Measurements from ENCODE around the gene LCTL. TPM values are rescaled to one million over a fixed set of nuclear protein-coding genes. Genes with fewer than 3 reads are reported as not detected.
A peak's percentile ranks its signal among the peaks of the same experiment; 100 is the strongest.

LCTL gene
- total RNA-seq, 3 donors from 2014 or later = not detected

DNA sequence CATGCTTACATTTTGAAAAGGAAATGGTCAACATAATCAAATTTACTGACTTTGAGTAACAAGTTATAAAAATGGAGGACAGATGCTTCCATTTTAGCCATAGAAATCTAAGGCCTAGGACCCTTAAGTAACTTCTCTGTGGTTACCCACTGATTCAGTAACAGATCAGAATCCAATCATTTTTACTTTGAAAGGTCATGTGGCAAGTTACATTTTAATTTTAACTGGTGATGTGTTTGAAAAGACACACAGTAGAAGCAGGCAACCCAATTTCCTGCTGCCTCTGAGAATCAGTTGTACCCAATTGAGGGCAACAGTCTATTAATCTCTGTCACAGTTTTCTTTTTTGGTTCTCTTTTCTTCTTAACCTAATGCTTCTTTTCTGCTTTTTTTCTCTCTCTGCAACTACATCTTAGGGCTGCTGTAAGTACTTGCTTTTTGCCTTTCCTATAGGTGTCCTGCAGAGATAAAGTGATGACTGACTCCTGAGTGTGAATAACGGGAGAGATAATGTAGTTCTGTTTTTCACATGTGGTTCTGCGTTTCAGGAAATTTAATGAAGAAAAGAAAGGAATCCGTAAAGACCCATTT is 57.4 kb downstream of the LCTL start:
- H3K27ac ChIP-seq = no peak overlapping the region
- no peaks in the 10 kb centered on the region for H3K9me3 ChIP-seq
- TF ChIP-seq, protein P1, sequence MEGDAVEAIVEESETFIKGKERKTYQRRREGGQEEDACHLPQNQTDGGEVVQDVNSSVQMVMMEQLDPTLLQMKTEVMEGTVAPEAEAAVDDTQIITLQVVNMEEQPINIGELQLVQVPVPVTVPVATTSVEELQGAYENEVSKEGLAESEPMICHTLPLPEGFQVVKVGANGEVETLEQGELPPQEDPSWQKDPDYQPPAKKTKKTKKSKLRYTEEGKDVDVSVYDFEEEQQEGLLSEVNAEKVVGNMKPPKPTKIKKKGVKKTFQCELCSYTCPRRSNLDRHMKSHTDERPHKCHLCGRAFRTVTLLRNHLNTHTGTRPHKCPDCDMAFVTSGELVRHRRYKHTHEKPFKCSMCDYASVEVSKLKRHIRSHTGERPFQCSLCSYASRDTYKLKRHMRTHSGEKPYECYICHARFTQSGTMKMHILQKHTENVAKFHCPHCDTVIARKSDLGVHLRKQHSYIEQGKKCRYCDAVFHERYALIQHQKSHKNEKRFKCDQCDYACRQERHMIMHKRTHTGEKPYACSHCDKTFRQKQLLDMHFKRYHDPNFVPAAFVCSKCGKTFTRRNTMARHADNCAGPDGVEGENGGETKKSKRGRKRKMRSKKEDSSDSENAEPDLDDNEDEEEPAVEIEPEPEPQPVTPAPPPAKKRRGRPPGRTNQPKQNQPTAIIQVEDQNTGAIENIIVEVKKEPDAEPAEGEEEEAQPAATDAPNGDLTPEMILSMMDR (IDR thresholded peaks at IDR 0.05) = no peak
- TF ChIP-seq POLR2A (IDR thresholded peaks at IDR 0.05) (no peak), POLR2AphosphoS5 (IDR thresholded peaks at IDR 0.05) (no peak)
- no peaks in the 10 kb centered on the region for H3K36me3 ChIP-seq
- intact Hi-C loops (cut with DNase I; ENCODE audit: low total_unique reads) = no loop called here
- H3K4me3 ChIP-seq = no peak overlapping the region
- DNase-seq (ENCODE audit: low spot score in 2 of 2) = no peak
- peaks cover 1 to 5% of the 10 kb centered on the region in 2 donors for H3K4me1 ChIP-seq
- H3K27me3 ChIP-seq = no peaks in the 10 kb centered on the region

DNA sequence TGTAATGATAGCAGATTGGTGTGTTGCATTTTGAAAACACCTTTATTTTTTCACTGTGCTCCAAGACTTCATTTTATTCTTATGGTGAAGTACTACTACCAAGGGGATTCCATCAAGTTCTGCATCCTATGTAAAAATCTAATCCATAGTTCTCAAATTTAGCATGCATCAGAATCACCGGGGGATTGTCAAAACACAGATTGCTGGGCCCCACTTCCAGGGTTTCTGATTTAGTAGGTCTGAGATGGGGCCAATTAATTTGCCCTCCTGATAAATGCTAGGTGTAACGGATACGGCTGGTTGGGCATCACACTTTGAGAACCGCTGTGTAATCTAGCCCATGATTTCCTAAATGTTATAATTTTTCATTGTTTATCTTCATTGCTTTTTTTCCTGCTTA is 60.0 kb downstream of the LCTL start:
- Histone ChIP-seq H3K9me3 (no peaks in the 10 kb centered on the region), H3K4me1 (peaks cover 9% of the 10 kb centered on the region in 2 donors), H3K27me3 (no peaks in the 10 kb centered on the region), H3K27ac (peak overlapping the region; percentile 96), H3K36me3 (peaks cover 5% of the 10 kb centered on the region), H3K4me3 (peak overlapping the region; percentile 85 to 99 (median 92))
- no peak for TF ChIP-seq POLR2AphosphoS5 (IDR thresholded peaks at IDR 0.05)
- no peak for TF ChIP-seq POLR2A (IDR thresholded peaks at IDR 0.05)
- TF ChIP-seq, protein P1 (IDR thresholded peaks at IDR 0.05) = no peak
- DNase-seq (ENCODE audit: low spot score in 2 of 2) = no peak
- intact Hi-C loops (cut with DNase I; ENCODE audit: low total_unique reads) = no loop called here

DNA sequence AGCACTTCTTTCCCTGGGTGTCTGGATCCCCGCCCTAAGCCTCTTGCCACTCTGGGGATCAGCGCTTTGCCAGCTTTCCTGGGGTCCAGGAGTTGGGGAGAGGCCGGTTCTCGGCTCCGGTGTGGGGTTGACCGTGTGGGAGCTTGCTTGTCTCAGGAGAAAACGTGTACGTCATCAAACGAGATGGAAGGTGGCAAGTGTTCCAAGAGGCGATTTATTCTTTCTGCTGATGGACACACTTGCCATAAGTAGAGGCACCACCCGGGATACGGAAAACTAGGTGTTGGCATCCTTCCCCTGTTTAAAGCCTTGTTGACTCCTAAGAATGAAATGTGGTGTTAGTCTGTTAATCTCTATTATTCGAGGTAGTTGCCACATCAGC is 60.4 kb downstream of the LCTL start:
- Histone ChIP-seq H3K36me3 (peaks cover 5% of the 10 kb centered on the region), H3K4me3 (peak overlapping the region; percentile 85 to 99 (median 92)), H3K9me3 (no peaks in the 10 kb centered on the region), H3K27ac (peak overlapping the region; percentile 96), H3K4me1 (peaks cover 9% of the 10 kb centered on the region in 2 donors), H3K27me3 (no peaks in the 10 kb centered on the region)
- intact Hi-C loops (cut with DNase I; ENCODE audit: low total_unique reads) = no loop called here
- DNase-seq (ENCODE audit: low spot score in 2 of 2) = no peak
- TF ChIP-seq POLR2A (IDR thresholded peaks at IDR 0.05) = peak; percentile 30
- TF ChIP-seq, protein P1 (IDR thresholded peaks at IDR 0.05) = no peak
- no peak for TF ChIP-seq POLR2AphosphoS5 (IDR thresholded peaks at IDR 0.05)

DNA sequence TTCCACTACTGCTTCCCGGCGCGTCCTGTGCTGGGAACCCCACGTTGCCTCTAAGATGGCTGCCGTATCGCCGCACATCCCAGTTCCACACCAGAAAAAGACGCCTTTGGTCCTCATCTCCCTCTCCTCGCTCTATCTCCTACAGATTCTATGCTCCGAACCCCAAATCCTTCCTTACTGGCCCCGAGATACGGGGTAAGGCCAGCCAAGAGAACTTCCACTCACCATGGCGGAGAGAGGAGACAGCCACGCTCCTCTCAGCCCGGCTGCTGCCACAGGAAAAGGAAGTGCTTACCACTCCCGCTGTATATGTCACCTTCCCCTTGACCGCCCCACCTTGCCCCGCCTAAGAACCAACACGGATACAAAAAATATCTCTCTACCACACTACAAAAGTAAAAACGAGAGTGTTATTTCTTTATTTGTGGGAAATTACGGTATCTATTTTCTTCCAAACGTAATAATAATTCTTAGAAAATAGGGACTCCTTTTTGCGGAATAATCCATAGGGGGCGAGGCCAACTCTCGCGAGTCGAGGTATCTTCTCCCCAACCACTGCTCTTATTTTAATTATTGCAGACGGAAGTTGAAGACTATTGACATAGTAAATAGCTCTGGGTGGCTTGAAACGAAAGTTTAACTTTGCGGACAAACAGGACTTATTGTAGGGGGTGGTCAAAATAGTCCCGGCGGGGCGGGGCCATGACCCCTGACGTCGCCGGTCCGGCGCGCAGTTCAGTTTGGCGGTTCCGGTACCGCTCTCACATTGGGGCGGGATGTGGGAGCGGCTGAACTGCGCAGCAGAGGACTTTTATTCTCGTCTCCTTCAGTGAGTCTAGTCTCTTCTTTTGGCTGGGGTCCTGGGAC is 61.0 kb downstream of the LCTL start, which contains the start of the genes RPL4 and ZWILCH:
Gene RPL4, minus strand, starts transcription at position 293 of the 867 bp plus-strand sequence. Its CDS starts 65 bp downstream, at position 228.
Gene ZWILCH, plus strand, starts transcription at position 764 of the 867 bp plus-strand sequence. Its CDS starts 13 bp downstream, at position 777.
- Histone ChIP-seq H3K9me3 (no peaks in the 10 kb centered on the region), H3K27ac (peak within 1 kb of the TSS; percentile 96), H3K4me1 (peaks cover 9% of the 10 kb centered on the region in 2 donors), H3K27me3 (no peaks in the 10 kb centered on the region), H3K36me3 (peaks cover 5% of the 10 kb centered on the region), H3K4me3 (peak within 1 kb of the TSS; percentile 85 to 99 (median 92))
- DNase-seq (ENCODE audit: low spot score in 2 of 2) = peak; percentile 62 to 76
- intact Hi-C loops (cut with DNase I; ENCODE audit: low total_unique reads) = no loop called here
- peak; percentile 94 to 97 (median 95) for TF ChIP-seq POLR2AphosphoS5 (IDR thresholded peaks at IDR 0.05)
- TF ChIP-seq, protein P1 (IDR thresholded peaks at IDR 0.05) = peak in 2 of 3 donors; percentile 15 to 20
- TF ChIP-seq POLR2A (IDR thresholded peaks at IDR 0.05) = peak; percentile 96

Data from breast epithelium (tissue), 4 donors.